RCC 7860 (cell line): ENCODE results near the gene KAZN.
A peak's percentile ranks its signal among the peaks of the same experiment; 100 is the strongest.
"Not testable (repeated sequence)": the region's sequence is repeated elsewhere in the genome, so short reads cannot be mapped to it uniquely, and the experiment has no call there.

Experiments used
- DNase-seq: peaks from one replicate; pipeline ENCODE4 v3.0.0-alpha.2; 2015; ENCODE audit warnings: low spot score
- FAIRE-seq: peaks from 2 replicates; lab custom pipeline; 2012; peaks lifted over from hg19 to GRCh38; lab: Jason Lieb, UNC

Gene KAZN

GRCh38 chr1:15110867-15111230 lies 512.4 kb downstream of the KAZN start:
- no peak for DNase-seq
- FAIRE-seq = no peak

DNA sequence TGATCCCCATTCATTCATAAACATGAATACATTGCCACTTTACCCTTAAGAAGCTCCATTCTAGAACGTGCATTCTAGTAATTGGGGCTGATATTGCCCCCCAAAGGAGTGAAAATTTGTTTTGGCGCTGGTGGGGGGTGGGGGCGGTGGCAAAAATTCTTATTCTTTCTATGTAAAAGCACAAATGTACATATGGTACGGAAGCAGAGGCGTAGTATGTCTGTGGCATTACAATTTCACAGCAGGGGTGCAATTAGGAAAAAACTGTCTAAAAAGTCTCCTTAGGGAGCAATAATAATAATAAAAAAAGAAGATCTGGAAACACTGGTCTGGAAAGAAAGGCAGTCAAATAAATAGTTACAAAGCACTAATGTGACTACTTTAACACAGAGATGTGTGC lies 514.7 kb downstream of the KAZN start:
- DNase-seq = no peak
- FAIRE-seq = no peak

DNA sequence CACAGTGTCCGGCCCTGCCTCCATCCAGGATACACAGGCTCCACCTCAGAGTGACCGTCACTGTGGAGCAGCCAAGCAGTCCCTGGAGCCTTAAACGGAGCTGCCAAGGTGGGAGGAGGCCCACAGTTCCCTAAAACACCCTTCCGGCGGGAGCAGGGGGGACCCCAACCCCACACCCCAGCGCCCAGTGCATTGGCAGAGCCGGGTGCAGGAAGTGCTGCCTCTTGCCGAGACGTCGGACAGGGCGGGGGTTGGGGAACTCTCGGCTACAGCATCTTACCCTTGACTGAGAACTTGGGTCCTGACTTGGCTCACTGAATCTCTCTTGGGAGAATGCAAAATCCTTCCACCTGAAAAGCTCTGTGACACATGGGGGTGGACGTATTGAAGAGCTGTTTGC lies 516.4 kb downstream of the KAZN start:
- no peak for DNase-seq
- FAIRE-seq = no peak

GRCh38 chr1:15115542-15116330 lies 517.3 kb downstream of the KAZN start:
- FAIRE-seq (no peak), DNase-seq (no peak)

GRCh38 chr1:15116966-15117365 lies 518.5 kb downstream of the KAZN start:
- FAIRE-seq = no peak
- no peak for DNase-seq

GRCh38 chr1:15117671-15118325 lies 519.3 kb downstream of the KAZN start:
- no peak for FAIRE-seq

DNA sequence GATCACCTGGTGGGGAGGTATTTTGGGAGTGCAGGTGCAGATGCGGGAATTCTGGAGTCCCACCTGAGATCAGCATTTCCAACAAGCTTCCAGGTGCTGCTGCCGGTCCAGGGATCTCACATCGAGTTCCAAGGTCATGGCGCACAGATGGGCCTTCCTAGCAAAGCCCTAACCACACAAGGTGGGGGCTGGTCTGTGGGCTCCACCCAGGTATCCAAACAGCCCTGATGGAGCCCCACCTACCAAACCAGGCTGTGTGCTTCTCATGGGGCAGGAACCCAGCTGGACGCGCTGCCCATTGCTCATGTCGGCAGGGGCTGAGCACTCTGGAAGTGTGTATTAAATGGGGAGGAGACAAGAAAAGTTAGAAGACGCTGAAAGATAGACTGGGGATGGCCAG lies 520.1 kb downstream of the KAZN start:
- FAIRE-seq (no peak), DNase-seq (no peak)

More at GRCh38 chr1:15117671-15118325, 519.3 kb downstream of the KAZN start:
- no peak for DNase-seq

GRCh38 chr1:15120251-15120945 lies 521.9 kb downstream of the KAZN start:
- FAIRE-seq (no peak), DNase-seq (no peak)

DNA sequence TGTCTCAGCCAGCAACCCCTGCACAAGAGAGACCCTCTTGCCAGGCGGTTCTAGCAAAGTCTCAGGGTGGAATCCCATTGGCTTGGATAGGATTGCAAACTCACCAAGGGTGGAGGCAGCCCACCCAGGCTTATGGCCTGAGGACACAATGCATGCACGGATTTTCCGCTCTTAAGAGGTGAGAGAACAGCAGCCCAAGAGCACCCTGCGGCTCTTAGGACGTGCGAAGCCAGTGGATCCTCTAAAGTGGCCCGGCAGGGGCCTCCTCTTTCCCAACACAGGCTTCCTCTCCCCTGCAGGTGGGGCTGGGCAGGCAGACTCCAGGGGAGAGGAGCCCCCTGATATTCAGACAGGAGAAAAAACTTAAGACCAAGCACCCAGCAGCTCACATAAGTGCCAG lies 523.8 kb downstream of the KAZN start:
- FAIRE-seq (no peak), DNase-seq (no peak)

DNA sequence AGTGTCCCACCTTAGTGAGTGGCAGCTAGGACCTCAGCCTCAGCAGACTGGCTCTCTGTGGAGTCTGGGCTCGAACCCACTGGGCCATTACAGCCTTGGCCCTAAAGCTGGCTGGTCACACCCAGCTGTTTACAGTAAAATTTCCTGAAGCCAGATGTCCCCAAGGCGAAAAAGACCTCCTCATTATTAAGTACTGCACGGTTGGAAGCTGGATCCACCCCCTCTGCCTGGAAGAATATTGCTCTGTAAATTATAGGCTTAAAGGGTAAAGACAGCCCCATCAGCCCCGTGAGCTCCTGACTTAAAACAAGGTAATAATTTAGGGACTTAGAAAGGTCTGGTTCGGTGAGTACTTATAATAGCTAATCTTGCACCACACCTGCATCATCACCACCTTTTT lies 524.8 kb downstream of the KAZN start:
- no peak for DNase-seq

GRCh38 chr1:15123925-15124324 lies 525.4 kb downstream of the KAZN start:
- FAIRE-seq = no peak

More for the DNA sequence above, 524.8 kb downstream of the KAZN start:
- FAIRE-seq = no peak

GRCh38 chr1:15124362-15125100 lies 526.0 kb downstream of the KAZN start:
- FAIRE-seq (no peak), DNase-seq (no peak)

More at GRCh38 chr1:15123925-15124324, 525.4 kb downstream of the KAZN start:
- no peak for DNase-seq

DNA sequence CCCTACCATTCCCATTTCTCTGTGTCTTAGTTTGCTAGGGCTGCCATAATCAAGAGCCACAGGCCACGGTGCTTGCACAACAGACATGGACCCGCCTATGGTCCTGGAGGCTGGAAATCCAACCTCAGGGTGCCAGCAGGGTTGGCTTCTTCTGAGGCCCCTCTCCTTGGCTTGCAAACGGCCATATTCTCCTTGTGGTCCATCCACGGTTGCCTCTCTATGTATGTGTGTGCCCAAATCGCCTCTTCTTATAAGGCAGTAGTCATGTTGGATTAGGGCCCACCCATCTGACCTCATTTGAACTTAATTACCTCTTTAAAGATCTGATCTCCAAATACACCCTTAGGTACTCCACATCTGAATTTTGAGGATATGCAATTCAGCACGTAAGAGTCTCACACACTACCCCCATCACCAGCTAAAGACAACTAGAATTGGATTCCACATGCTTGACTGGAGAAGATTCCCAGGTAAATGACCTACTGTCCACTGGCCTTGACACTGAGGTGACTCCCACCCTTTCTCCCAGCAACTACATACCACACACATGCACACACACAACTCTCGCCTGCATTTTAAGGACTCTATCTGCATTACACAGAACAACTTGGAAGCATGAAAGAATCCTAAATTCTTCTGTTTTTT lies 526.7 kb downstream of the KAZN start:
- DNase-seq (no peak), FAIRE-seq (no peak)

- DNase-seq = no peak
- no peak for FAIRE-seq
Measured at GRCh38 chr1:15128077-15128476, 529.6 kb downstream of the KAZN start.

- peak; percentile 60 for DNase-seq
- peak; percentile 38 for FAIRE-seq
Measured at GRCh38 chr1:15128520-15129313, 530.2 kb downstream of the KAZN start.

- FAIRE-seq (no peak), DNase-seq (no peak)
Measured at GRCh38 chr1:15129944-15130343, 531.5 kb downstream of the KAZN start.

DNA sequence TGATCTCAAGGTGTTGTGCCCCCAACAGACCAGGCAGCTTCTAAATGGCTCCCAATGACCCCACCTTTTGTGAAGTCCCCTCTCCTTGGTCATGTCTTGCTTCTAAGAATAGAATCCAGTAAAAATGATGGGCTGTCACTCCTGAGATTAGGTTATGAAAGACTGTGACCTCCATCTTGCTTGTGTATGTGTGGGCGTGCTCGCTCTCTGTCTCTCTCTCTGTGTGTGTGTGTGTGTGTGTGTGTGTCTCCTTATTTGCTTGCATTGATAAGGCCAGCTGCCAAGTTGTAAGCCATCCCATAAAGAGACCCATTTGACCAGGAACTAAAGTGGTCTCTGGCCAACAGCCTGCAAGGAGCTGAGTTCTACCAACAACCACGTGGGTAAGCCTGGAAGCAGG lies 532.1 kb downstream of the KAZN start:
- FAIRE-seq (no peak), DNase-seq (no peak)

DNA sequence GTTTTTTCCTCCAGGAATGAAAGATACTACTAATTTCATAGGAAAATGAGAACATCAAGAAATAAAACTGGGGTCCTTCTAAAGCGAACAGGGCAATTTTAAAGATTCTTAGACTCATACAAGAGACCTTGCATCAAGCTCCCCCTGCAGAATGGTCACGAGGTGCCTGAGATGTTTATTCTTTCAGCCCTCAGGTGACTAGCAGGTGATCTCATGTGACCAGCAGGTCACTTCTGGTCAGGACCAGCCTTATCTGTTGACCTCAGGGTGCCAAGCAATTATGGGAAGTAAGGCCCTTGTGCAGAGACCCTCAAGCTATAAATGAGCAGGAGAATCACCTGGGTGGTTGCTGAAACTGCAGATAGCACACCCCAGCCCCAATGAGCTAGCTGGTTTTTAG lies 534.5 kb downstream of the KAZN start:
- DNase-seq = no peak
- no peak for FAIRE-seq

- DNase-seq (no peak), FAIRE-seq (no peak)
Measured at GRCh38 chr1:15134285-15134684, 535.8 kb downstream of the KAZN start.

DNA sequence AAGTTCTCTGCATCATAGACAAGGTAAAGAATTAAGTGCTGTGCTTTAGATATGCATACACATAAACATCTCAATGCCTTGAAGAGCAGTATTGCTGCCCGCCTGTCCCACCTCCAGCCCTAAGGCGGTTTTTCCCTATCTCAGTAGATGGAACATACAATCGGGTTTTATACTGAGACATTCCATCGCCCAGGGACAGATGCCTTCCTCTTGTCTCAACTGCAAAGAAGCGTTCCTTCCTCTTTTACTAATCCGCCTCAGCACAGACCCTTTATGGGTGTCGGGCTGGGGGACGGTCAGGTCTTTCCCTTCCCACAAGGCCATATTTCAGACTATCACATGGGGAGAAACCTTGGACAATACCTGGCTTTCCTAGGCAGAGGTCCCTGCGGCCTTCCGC lies 537.1 kb downstream of the KAZN start:
- not testable (repeated sequence) for DNase-seq, FAIRE-seq
